Astrocyte (in vitro differentiated cells and primary cell): ENCODE data around the gene SGSM1. TPM values are rescaled to one million over a fixed set of nuclear protein-coding genes. Genes with fewer than 3 reads are reported as not detected.

Source experiments
- DNase-seq: peaks from one replicate; pipeline ENCODE4 v3.0.0-alpha.2; 2010; ENCODE audit warnings: low read depth
- FAIRE-seq: peaks from 2 replicates; lab custom pipeline; 2011; peaks lifted over from hg19 to GRCh38; lab: Jason Lieb, UNC
- H2AFZ ChIP-seq: 2 replicates; pipeline ENCODE4 v1.6.0; 2012; ENCODE audit warnings: low read depth, low read length, inconsistent platforms
- H3K27ac ChIP-seq: 2 replicates; pipeline ENCODE4 v1.5.1; 2011; ENCODE audit warnings: low read depth, low read length, inconsistent platforms
- H3K27me3 ChIP-seq: 2 replicates; pipeline ENCODE4 v1.6.0; 2011; ENCODE audit warnings: low read length, inconsistent platforms; ENCODE audit not compliant: insufficient read depth
- H3K36me3 ChIP-seq: 2 replicates; pipeline ENCODE4 v1.5.1; 2011; ENCODE audit warnings: low read length, inconsistent platforms; ENCODE audit not compliant: insufficient read depth
- H3K4me1 ChIP-seq: 2 replicates; pipeline ENCODE4 v1.5.1; 2011; ENCODE audit warnings: low read length, inconsistent platforms; ENCODE audit not compliant: insufficient read depth
- H3K4me2 ChIP-seq: 2 replicates; pipeline ENCODE4 v1.6.0; 2012; ENCODE audit warnings: low read length, inconsistent platforms
- H3K4me3 ChIP-seq: 2 replicates; pipeline ENCODE4 v1.5.1; 2011; ENCODE audit warnings: low read depth, mild to moderate bottlenecking, low read length, inconsistent platforms; ENCODE audit not compliant: insufficient read depth
- H3K79me2 ChIP-seq: 2 replicates; pipeline ENCODE4 v1.6.0; 2012; ENCODE audit warnings: mild to moderate bottlenecking, low read length, inconsistent platforms; ENCODE audit not compliant: insufficient read depth
- H3K9ac ChIP-seq: 2 replicates; pipeline ENCODE4 v1.6.0; 2012; ENCODE audit warnings: mild to moderate bottlenecking, low read length, inconsistent platforms
- H3K9me3 ChIP-seq: 2 replicates; pipeline ENCODE4 v1.5.1; 2012; ENCODE audit warnings: low read depth, mild to moderate bottlenecking, low read length, inconsistent platforms; ENCODE audit not compliant: insufficient read depth
- H4K20me1 ChIP-seq: 2 replicates; pipeline ENCODE4 v1.6.0; 2012; ENCODE audit warnings: low read length, inconsistent platforms; ENCODE audit not compliant: insufficient read depth
- H3K27ac Mint-ChIP-seq: one replicate; pipeline ENCODE4 v1.8.0; 2021; ENCODE audit warnings: mild to moderate bottlenecking, mixed read lengths; ENCODE audit not compliant: unreplicated experiment
- H3K27me3 Mint-ChIP-seq: one replicate; pipeline ENCODE4 v1.8.0; 2021; ENCODE audit warnings: low read depth, mixed read lengths; ENCODE audit not compliant: unreplicated experiment
- H3K36me3 Mint-ChIP-seq: one replicate; pipeline ENCODE4 v1.8.0; 2021; ENCODE audit warnings: low read depth, mixed read lengths; ENCODE audit not compliant: unreplicated experiment
- H3K4me1 Mint-ChIP-seq: one replicate; pipeline ENCODE4 v1.8.0; 2021; ENCODE audit warnings: low read depth, mixed read lengths; ENCODE audit not compliant: unreplicated experiment
- H3K4me3 Mint-ChIP-seq: one replicate; pipeline ENCODE4 v1.8.0; 2021; ENCODE audit warnings: mild to moderate bottlenecking, moderate library complexity, mixed read lengths; ENCODE audit not compliant: unreplicated experiment
- H3K9me3 Mint-ChIP-seq: one replicate; pipeline ENCODE4 v1.8.0; 2021; ENCODE audit warnings: mild to moderate bottlenecking, mixed read lengths; ENCODE audit not compliant: unreplicated experiment
- CTCF ChIP-seq: IDR thresholded peaks from 2 replicates; pipeline ENCODE4 v1.5.1; 2011; ENCODE audit warnings: low read depth, mild to moderate bottlenecking, inconsistent platforms, low read length, moderate library complexity; ENCODE audit not compliant: insufficient read depth
- EZH2 ChIP-seq: IDR thresholded peaks from 2 replicates; pipeline ENCODE4 v1.6.1; 2012; ENCODE audit warnings: mild to moderate bottlenecking, low read length, inconsistent platforms; ENCODE audit not compliant: insufficient read depth
- total RNA-seq: library from RNA; stranded (reverse); gene quantifications from 2 replicates; pipeline ENCODE4 v1.2.1, GENCODE V29; 2021

SGSM1 gene
- total RNA-seq, 1 donor from 2014 or later = 0.05 TPM

GRCh38 chr22:24841261-24841660 is 35.2 kb downstream of the SGSM1 start:
- H3K9me3 Mint-ChIP-seq = peaks cover 3% of the 10 kb centered on the region
- peaks cover 13% of the 10 kb centered on the region for H3K27me3 Mint-ChIP-seq
- Histone ChIP-seq H3K79me2 (no peaks in the 10 kb centered on the region), H3K9ac (no peak overlapping the region), H3K9me3 (no peaks in the 10 kb centered on the region), H3K4me1 (no peaks in the 10 kb centered on the region), H3K27me3 (no peaks in the 10 kb centered on the region), H3K4me3 (no peak overlapping the region), H3K36me3 (no peaks in the 10 kb centered on the region), H3K27ac (no peak overlapping the region), H2AFZ (no peak overlapping the region), H4K20me1 (no peaks in the 10 kb centered on the region), H3K4me2 (no peak overlapping the region)
- H3K36me3 Mint-ChIP-seq = no peaks in the 10 kb centered on the region
- no peaks in the 10 kb centered on the region for H3K4me1 Mint-ChIP-seq
- H3K4me3 Mint-ChIP-seq = no peak overlapping the region
- H3K27ac Mint-ChIP-seq = no peak overlapping the region
- DNase-seq (no peak), FAIRE-seq (no peak)
- TF ChIP-seq EZH2 = no peak
- no peak for TF ChIP-seq CTCF

GRCh38 chr22:24843048-24843447 is 37.0 kb downstream of the SGSM1 start:
- Histone ChIP-seq H3K27me3 (no peaks in the 10 kb centered on the region), H3K9me3 (no peaks in the 10 kb centered on the region), H3K4me1 (no peaks in the 10 kb centered on the region), H3K36me3 (no peaks in the 10 kb centered on the region), H3K4me3 (no peak overlapping the region), H3K9ac (no peak overlapping the region), H3K27ac (no peak overlapping the region), H3K4me2 (no peak overlapping the region), H2AFZ (no peak overlapping the region), H3K79me2 (no peaks in the 10 kb centered on the region), H4K20me1 (no peaks in the 10 kb centered on the region)
- Mint-ChIP-seq H3K9me3 (peaks cover 2% of the 10 kb centered on the region), H3K4me3 (no peak overlapping the region), H3K4me1 (no peaks in the 10 kb centered on the region), H3K27me3 (peaks cover 11% of the 10 kb centered on the region), H3K27ac (no peak overlapping the region), H3K36me3 (no peaks in the 10 kb centered on the region)
- no peak for TF ChIP-seq CTCF
- no peak for TF ChIP-seq EZH2
- FAIRE-seq (no peak), DNase-seq (no peak)

GRCh38 chr22:24845041-24845898 is 39.3 kb downstream of the SGSM1 start:
- H3K9me3 ChIP-seq = no peaks in the 10 kb centered on the region
- no peaks in the 10 kb centered on the region for H3K79me2 ChIP-seq
- H3K36me3 Mint-ChIP-seq = no peaks in the 10 kb centered on the region
- no peak overlapping the region for H3K27ac Mint-ChIP-seq
- H3K4me2 ChIP-seq = no peak overlapping the region
- H3K27ac ChIP-seq = no peak overlapping the region
- no peak overlapping the region for H3K4me3 ChIP-seq
- no peaks in the 10 kb centered on the region for H4K20me1 ChIP-seq
- H3K9me3 Mint-ChIP-seq = no peaks in the 10 kb centered on the region
- H3K36me3 ChIP-seq = no peaks in the 10 kb centered on the region
- no peak overlapping the region for H3K4me3 Mint-ChIP-seq
- H3K27me3 ChIP-seq = no peaks in the 10 kb centered on the region
- TF ChIP-seq EZH2 = no peak
- TF ChIP-seq CTCF = no peak
- H3K4me1 ChIP-seq = no peaks in the 10 kb centered on the region
- H2AFZ ChIP-seq = no peak overlapping the region
- no peak overlapping the region for H3K9ac ChIP-seq
- FAIRE-seq = no peak
- H3K4me1 Mint-ChIP-seq = no peaks in the 10 kb centered on the region
- H3K27me3 Mint-ChIP-seq = peaks cover 18% of the 10 kb centered on the region
- DNase-seq = peak; percentile 14
